Measurements from ENCODE around the gene FBXO36. TPM values are rescaled to one million over a fixed set of nuclear protein-coding genes. Genes with fewer than 3 reads are reported as not detected.

Gene FBXO36, protein sequence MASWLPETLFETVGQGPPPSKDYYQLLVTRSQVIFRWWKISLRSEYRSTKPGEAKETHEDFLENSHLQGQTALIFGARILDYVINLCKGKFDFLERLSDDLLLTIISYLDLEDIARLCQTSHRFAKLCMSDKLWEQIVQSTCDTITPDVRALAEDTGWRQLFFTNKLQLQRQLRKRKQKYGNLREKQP
- total RNA-seq = 1.8 and 3.2 TPM in 2 replicates

GRCh38 chr2:229922449-229923386, at the start of gene FBXO36:
FBXO36 (plus strand) TSS chr2:229922503; CDS start chr2:229922514, 11 bp downstream.

DNA sequence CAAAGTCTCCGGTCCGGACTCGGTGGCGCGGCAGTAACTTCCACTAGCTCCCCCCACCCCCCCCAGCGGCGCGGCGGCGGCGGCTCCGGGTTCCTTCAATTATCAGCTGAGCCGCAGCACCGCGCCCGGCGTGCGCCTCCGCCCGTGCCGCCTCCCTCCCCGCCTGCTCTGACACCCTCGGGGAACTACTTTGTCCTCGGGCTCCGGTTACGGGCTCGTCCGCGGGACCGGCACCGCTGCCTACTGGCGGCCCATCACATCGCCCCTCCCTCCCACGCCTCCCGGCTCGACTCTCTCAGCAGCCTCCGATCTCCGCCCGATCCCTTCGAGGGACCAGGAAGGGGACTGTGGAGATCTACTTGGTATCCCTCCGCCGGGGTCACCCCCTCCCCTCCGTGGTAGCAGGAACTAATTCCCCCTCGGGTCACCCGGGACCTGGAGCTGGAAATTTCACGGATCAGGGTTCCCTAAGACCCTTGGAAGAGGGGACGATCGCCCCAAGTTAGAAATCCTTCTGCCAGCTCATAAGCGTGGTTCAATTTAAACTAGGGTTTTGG, 333 bp upstream of the FBXO36 start, which contains the start of gene TRIP12:
TRIP12 (minus strand) TSS at position 118 of the 557 bp plus-strand sequence. CDS start 41,930 bp downstream, outside the sequence.

Other genes starting within 250 kb of the FBXO36 start
- gene DNER, start 207.9 kb upstream of the FBXO36 start, total RNA-seq = 0.60 and 2.8 TPM in 2 replicates
- gene TRIP12, start 494 bp upstream of the FBXO36 start, total RNA-seq = 228 and 276 TPM in 2 replicates
- 1.7 and 6.1 TPM in 2 replicates for gene SLC16A14, start 146.4 kb downstream of the FBXO36 start, total RNA-seq

Measured in bronchial smooth muscle cell (primary cell).